IPS DF 19.7 (cell line): ENCODE data around the gene RENBP.

Experiments used
- DNase-seq: peaks from one replicate; pipeline ENCODE4 v3.0.0-alpha.2; 2013; ENCODE audit warnings: low read depth, low spot score

RENBP gene

DNA sequence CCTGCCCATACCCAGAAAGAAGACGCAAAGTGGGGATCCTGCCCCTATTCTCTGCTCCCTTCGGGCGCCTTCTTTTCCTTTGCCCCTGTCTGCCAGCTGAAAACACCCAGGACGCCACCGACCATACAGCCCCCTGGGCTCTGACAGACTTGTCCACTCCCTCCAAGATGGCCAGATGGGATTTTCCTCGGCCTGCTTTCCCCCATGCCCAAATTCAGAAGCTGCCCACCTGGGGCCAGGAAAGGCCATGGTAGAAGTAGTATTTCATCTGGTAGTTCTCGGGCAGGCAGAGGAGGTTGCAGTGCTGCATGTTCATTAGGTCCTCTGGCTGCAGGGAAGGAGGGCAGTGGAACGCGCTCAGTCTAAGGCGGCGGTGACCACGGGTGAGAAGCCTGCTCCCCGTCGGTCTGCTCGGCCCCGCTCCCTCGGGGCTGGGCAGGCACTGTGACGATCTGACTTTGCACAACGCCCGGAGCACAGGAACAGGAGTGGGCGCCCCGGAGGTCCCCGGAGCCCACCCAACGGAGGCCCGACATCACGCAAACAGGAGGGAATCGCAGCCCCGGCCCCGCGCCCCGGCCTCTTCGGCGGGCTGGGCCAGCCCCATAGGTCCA is 10.2 kb downstream of the RENBP start:
- DNase-seq: no peak

DNA sequence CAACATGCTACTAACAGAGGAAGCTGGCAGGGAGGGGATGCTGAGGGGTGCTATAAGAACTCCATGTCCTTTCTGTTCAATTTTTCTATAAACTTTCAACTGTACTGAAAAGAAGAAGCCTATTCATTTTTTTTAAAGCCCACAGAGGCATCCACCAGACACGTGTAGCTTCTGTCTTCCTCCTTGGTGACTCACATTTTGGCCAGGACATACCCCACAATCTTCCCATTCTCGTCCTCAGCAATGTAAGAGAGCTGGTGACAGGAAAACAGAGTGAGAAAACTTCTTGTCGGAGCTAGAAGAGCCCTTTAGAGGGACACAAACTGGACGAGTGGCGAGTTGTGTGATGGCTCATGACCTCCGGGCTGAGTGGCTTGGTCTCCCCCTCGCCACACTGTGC is 10.7 kb downstream of the RENBP start:
- DNase-seq: no peak

DNA sequence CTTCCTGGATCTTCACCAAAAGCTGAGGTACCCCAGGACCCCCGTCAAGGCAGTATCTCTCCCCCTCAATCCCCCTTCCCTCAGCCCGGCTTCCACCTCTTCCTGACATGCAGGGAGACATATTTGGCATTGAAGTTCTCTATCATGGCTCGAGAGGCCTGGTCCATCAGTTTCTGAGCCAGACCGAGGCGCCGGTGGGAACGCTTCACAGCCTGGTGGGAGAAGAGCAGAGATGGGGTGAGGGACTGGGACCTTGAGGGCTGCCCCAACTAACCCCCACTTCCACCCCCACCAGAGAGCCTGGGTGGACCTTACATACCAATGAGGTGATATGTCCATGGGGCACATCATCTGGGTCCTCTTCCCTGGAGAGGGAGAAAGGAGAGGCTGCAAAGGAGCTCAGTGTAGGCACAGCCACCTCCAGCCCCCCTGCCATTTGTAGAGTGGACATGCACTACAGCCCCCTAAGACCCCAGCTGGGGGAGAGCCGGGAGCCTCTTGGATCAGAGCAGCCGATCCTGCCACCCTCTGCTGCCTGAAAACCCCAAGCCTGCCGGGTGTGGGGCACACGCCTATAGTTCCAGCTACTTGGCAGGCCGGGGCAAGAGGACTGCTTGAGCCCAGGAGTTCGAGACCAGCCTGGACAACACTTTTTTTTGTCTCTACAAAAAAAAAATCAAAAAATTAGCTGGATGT is 12.1 kb downstream of the RENBP start:
- DNase-seq: no peak

DNA sequence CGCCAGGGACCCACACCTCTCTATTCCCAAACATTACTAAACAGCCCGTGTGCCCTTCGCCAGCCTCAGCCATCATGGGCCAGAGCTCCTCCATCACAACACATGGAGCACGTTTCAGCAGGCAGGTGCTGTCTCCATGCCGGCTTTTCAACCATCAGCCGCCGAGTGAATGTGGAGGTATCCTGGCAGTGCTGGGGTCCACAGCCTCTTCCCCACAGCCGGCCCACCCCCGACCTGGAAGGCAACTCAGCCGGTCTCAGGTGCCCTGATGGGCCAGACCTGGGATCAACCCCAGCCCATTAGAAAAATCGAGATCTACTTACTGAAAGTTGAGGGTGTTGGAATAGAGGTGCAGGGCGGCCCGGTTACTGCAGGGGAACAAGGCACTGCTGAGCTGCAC is 12.7 kb downstream of the RENBP start:
- DNase-seq: no peak

DNA sequence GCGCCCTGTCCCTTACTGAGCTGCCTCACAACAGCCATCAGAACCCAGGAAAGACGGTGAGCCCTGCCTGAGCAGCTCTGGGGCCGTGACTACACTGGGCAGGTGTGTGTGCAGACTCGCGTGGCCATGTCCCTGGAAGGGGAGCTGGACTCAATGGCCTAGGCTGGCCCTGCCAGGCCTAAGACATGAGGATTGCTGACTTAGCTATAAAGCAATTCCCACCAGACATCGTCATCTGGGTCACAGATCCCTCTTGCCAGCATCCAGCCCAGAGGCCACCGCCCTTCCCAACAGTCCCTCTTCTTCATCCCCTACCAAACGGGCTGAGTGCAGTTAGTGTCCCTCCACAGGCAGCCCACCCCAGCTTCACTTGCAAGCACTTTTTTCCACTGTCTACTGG is 13.3 kb downstream of the RENBP start:
- DNase-seq: no peak

DNA sequence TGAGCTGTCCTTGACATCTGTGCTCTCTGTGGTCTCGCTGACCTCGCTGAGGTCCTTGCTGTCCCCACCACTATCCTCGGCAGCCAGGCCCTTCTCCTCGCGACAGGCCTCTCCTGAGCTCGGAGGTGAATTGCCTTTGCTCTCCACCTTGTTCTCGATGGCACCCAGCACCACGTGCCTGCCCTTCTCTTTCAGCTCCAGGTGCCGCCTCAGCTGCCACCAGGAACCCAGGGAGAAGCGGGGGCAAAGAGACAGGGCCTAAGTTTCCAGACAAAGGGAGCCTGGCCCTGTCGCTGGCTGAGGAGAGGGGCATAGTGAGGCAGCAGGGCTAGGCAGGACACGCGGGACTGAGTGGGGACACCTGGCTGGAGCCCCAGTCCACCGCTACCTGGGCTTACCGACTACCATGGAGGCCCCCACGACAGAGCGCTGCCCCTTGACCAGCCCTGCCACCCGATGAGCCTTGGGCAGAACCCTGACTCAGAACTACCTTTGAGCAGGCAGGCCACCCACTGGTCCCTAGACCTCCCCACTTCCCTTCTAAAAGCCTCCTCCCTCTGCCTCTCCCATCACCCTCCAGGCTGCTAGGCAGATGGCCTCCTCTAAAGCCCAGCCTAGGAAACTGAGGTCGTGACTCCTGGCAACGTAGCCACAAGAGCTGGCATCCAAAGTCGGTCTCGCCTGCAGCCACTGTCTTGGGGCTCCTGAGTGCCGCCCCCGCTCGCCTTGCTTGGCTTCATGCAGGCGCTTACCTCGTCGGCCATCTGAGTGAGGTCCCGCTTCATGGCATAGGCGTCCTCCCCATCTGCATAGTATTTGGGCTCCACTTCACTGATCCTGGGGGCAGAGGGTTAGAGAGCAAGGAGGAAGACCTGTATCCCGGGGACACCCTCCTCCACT is 14.2 kb downstream of the RENBP start:
- DNase-seq: no peak

DNA sequence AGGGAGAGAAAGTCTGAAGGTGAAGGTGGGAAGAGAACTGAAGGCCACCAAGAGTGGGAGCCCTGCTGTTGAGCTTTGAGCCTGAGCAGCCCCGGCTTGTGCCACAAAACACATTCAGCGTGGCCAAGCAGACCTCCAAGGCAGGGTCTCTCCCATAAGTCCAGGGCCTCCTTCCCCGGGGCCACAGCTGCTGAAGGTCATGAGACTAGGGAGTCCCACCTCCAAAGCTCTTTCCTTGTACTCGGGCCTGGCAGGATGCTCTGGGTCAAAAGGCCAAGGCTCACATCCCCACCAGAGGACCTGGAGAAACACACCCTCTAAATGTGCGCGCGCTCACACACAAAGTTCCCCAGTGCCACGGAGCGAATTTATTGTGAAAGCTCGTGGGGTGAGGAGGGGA is 14.9 kb downstream of the RENBP start:
- no peak for DNase-seq

DNA sequence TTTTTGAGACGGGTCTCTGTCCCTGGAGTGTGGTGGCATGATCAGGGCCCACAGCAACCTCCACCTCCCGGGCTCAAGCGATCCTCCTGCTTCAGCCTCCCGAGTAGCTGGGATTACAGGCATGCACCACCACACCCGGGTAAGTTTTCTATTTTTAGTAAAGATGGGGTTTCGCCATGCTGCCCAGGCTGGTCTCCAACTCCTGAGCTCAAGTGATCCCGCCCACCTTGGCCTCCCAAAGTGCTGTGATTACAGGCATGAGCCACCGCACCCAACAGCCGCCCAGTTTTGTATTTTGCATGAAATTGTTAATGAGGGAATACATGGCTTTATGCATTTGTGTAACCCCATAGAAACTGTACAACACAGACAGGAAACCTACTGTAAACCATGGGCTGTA is 15.6 kb downstream of the RENBP start:
- DNase-seq: no peak

DNA sequence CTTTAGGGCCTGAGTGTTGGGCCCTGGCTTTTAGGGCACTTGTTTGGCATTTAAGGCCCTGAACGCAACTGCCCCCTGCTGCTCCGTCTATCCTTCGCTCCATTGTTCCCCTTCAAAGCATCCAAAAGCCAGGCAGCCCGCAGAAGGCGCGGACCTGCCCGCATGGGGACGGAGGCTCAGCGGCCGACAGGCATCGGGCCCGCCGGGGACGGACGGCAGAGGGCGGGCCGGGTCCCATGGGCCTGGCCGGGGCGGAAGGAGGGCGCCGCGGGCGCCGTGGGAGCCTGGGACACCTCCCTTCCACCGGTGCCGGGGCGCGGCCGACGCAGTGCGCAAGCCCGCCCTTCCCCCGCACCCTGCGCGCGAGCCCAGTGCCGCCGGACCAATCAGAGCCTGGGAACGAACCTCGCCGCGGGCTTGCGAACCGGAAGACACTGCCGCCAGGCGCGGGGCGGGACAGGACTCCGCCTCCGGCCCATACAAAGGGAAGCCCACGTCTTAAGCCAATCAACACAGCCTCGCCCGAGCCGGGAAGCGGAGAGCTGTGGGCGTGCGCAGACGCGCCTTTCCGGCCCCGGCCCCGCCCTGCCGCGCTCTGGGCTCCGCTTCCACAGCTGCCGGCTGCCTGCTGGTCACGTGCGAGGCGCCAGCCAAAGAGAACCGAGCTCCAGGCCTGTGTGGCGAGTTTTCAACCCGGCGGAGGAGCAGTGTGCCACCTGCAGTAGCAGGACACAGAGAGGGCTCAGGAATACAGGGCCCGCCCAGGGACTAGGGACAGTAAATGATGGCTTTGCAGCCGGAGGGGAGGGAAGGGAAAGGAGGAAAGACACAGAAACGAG is 16.3 kb downstream of the RENBP start:
- peak; percentile 67 for DNase-seq

DNA sequence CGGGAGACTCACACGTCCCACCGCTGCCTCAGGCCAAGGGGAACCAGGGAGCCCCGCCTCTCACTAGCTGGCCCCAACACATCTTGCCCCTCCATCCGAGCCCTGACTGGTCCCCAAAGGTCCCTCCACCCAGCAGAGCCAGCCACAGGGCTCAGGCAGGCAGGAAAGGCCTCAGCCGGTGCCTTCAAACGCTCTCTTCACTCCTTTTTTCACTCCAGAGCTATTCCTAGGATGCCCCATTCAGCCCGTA is 16.8 kb downstream of the RENBP start:
- no peak for DNase-seq

DNA sequence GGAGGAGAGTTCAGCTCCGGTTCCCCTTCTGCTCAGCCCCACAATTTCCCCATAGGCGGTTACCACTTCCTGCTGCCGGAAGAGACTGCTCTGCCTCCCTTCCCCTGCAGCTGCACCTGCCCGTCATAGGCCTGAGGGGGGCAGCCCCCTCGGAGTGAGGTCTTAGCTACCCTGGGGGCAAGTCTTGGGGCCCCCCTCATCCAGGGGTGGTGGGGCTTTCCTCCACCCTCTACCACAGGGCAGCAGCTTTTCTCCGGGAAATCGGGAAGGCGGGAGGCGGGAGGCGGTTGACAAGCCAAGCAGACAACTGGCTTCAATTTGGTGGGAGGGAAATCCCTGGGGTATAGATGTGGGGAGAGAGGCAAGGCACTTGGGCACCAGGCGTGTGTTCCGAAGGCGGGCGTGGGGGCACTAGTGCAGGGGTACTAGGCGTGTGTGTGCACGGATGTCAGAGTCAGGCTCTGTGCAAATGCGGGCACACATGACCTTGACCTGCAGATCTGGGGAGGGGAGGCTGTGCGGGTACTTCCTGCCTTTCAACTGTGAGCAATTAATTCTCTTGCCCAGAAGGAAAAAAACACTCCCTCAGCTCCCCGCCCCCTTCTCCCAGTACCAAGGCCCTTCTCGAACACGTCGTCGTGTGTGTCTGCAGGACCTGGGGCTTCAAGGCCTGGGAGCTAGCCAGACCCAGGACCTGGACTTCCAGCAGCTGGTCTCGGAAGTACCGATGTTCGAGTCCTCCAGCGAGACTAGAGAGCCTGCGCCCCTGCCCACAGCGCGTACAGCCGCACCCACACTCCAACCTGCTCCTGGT is 17.4 kb downstream of the RENBP start:
- no peak for DNase-seq

DNA sequence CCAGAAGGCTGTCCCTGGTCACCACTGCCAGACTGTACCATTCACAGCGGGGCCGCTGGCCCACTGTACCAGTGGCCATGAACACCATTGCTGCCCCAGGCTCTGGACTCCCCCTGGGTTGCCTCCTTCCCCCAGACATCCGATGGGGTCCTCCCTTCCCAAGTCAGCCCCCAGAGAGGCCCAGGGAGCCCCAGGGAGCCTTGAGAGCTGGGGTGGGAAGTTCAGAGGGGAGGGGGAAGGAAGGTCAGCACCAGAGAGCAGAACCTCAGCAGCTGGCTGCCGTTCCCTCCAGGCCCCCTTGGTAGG is 17.9 kb downstream of the RENBP start:
- no peak for DNase-seq

DNA sequence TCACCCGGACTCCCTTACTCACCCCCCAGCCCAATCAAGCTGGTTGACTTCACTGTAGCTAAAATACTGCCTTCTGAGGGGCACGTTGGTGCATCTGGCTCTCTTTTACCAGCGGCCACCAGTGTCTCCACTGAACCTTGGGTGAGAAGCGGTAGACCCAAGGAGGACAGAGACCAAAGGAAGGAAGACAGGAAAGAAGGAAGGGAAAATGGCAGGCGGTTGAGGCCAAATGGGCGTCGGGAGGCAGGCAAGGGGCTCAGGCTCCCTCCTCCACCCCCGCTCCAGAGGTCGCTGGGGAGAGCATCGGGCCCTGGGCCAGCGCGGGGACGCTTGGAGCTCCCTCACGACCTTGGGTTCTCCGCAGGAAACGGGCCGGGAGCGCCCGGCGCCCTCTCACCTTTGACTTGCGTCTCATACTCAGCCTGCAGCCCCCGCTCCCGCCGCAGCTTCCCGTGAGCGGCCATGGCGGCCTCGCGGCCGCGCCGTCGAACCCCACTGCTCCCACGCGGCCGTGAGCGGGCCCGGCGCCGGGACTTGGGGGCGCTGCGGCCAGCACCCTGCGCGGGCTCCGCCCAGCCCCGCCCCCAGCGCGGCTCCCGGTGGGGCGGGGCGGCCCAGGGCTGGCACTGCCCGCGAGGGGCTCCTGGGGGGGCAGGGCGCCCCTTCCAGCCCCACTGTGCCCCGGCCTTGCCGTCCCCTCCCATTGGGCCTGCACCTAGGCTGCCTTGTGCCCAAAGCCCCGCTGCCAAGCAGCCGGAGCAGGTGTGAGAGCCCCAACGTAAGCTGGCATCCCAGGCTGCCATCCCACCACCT is 18.5 kb downstream of the RENBP start, which contains the start of gene ARHGAP4:
Gene ARHGAP4, minus strand, starts transcription at position 526 of the 813 bp plus-strand sequence. Its CDS starts 62 bp downstream, at position 464.
- DNase-seq: no peak

DNA sequence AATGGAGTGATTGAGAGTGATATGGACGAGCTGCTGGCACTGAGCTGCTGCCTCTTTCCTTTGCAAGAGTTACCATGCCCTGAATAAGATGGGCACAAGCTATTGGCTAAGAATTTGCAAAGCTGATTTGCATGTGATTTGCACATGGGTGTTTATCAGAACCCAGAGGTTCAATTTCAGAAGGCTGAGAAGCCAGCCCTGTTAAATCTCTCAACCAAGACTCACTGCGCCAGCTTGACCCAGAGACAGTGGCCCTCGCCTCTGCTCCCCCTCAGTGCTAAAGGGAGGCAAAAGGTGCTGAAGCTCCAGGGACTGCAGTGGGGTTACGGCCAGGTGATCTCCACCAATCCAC is 19.1 kb downstream of the RENBP start:
- no peak for DNase-seq

DNA sequence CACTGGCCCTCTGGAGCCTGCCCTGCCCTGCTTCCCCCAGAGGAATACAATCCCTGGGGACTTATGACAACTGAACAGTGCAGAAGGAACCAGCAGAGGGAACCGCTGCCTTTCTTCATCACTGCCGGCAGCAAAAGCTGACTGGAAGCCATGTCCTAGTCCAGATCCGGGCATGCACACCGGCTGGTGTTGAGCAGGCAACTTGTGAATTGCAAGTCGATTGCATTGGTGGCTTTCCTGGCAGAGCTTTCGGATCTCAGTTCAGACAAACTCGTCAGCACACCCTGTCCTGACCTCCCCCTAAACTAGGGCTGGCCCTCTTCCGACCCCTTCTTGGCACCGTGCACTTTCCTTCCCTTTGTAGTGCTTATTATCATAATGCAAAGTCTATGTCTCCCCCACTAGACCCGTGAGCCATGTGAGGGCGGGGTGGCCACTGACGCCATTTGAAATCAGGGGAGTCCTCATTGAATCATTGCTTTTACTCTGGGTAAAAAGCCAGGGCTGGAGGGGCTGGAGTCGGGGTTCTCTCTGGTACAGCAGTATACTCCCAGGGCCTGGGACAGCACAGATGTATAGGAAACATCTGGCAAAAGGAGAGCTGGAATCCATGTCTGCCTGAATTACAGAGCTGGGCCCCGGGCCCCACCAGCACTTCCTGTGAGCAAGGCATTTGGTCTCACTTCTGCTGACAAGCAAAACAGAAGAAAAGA is 20.1 kb downstream of the RENBP start:
- DNase-seq: no peak

DNA sequence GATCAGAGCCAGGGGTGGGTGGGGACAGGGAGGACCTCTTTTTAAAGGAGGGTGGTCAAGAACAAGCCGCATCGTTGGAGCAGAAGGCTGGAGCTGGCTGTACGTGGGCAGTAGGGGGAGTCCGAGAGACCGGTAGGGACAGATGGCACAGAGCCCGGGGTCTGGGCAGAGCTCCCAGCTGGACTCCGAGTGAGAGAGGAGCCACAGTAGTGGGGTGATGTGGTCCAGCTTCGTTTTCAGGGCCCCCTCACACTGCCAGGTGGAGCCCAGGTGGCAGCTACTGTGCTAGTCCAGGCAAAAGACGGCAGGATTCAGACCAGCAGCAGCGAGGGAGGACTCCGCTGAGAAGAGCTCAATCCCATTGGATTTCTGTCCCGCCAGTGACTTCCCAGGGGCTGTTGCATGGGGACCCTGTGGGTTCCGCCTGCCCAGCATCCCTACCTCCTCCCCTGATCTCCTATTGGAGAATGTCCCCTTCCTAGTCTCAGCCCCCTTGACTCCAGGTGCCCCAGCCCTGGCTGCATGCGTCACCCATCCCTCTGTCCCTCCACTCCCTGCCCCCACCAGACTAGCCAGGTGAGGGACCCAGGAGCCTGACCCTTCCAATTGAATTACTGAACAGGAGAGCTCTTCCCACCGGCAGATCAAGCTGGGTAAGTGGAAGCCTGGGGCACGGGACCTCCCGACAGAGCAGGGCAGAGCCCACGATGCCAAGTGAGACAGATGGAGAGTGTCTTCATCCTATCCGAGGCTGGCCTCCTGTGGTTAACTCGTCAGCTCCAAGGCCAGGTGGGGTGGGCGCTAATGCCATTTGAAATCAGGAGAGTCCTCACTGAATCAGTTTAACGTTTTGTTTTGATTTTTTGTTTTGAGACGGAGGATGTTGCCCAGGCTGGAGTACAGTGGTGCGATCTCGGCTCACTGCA is 21.2 kb downstream of the RENBP start:
- no peak for DNase-seq

DNA sequence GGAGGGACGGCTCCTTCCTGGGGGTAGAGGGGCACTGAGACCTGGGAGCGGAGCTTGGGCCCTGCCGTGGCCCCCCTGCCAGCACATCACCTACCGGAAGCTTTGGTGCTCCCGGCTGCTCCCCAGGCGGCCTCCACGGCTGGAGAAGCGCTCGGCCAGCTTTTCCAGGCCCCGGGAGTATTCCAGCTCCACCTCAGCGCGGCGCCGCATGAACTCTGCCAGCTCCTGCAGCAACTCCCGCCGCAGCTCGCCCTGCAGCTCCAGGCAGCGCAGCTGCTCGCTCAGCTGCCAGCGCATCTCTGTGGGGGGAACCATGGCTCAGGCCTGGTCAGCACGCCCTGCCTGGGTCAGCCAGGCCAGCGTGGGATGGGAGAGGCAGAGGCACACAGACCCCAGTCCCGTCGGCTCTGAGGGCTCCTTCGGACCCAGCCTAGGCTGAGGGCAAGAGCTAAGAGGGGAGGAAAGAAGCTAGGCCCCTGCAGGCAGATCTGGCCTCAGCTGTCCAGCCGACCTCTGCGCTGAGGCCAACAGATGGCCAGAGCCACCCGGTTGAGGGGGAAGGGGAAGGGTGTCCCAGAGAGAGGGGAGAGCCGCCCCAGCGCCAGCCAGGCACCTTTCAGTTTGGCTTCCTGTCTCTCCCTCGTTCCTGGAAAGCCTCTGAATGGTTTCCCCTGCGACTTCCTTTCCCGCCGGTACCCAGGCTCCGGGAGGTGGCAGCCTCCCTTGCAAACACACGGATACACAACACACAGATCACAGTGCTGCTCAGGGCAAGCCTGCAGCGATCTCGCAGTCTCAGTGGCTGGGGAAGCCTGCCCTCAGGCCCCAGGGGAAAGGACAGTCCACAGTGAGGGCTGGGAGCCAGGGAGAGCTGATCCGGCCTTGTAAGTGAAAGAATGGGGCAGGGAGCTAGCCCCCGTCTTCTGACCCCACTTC is 22.7 kb downstream of the RENBP start:
- DNase-seq: no peak

DNA sequence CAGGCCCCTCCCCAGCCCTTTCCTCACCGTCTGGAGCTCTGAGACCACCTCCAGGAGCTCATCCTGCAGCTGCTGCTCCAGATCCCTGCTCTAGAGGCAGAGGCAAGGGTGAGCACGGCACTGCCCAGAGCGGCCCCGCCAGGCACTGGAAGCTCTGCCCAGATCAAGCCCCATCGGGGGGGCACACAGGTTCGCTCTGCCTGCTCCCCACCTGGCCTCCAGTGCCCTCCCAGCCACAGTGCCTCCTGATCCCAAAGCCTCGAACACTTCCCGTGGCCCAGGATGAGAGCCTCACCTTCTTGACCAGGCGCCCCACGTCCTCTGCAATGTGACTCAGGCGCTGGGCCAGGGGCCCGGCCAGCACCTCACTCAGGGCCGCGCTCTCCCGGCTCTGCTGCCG is 23.4 kb downstream of the RENBP start:
- DNase-seq: no peak
